Right ventricle myocardium superior (tissue), 1 donor: ENCODE data around the gene HECTD3. TPM values are rescaled to one million over a fixed set of nuclear protein-coding genes. Genes with fewer than 3 reads are reported as not detected.
A peak's percentile ranks its signal among the peaks of the same experiment; 100 is the strongest.
"Not testable (repeated sequence)": the region's sequence is repeated elsewhere in the genome, so short reads cannot be mapped to it uniquely, and the experiment has no call there.

ENCODE experiments used
- ATAC-seq: fragments of 200-7000 bp; cut with Tn5 transposase; one replicate; pipeline ENCODE4 v1.9.1; 2020; ENCODE audit warnings: mild to moderate bottlenecking; ENCODE audit not compliant: poor library complexity
- DNase-seq: peaks from one replicate; pipeline ENCODE4 v3.0.0-alpha.2; 2020
- intact Hi-C: fragments of 100-400 bp; cut with DNase I; formaldehyde crosslinking; loops from one replicate; pipeline ENCODE4 v1.11.2; 2022
- total RNA-seq: library from RNA; stranded (reverse); fragmentation: NEBNext Ultra II Directional; extraction: Animal tissue kit (Norgen Biotek cat#: 25700); gene quantifications from one replicate; pipeline ENCODE4 v1.2.1, GENCODE V29; 2021
- donor health status: DM: no; HTN: yes; CAD: no; lungs with severe emphysema.

The HECTD3 gene
- total RNA-seq, 1 donor from 2014 or later, result 22.3 TPM

GRCh38 chr1:45001576-45001975 is 9.5 kb downstream of the HECTD3 start:
- intact Hi-C loops, ATAC-seq, DNase-seq: not testable (repeated sequence)

DNA sequence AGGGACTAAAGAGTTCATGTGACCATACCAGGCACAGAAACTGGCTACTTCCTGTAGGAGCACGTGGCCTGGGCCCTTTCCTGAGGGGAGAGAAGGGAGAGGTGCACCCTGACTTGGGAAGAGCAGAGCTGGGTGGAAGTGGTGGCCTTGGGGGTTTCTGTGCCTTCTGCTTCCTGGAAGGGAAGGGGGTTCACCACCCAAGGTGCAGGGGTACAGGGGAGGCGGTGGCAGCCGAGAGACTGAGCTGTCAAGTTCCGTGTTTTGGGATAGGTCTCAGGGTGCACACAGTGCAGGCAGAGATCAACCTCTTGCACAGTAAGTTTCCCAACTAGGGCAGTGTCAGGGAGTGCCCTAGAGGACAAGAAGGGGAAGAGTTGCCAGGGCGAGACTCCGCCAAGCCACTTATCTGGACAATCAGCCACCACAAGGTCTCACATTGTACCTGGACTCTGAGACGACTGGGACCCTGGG is 10.1 kb downstream of the HECTD3 start:
- ATAC-seq, result peak; percentile 42

GRCh38 chr1:44999232-44999631 is 11.9 kb downstream of the HECTD3 start:
- intact Hi-C loops, result no loop called here
- DNase-seq, result no peak
- no peak for ATAC-seq

More for the DNA sequence above, 10.1 kb downstream of the HECTD3 start:
- intact Hi-C loops, result no loop called here
- DNase-seq, result no peak

- intact Hi-C loops, result no loop called here
- no peak for ATAC-seq
Observed at GRCh38 chr1:44995467-44996238, 15.5 kb downstream of the HECTD3 start.

GRCh38 chr1:44994309-44994898 is 16.7 kb downstream of the HECTD3 start:
- peak; percentile 63 for ATAC-seq
- intact Hi-C loops, result no loop called here
- DNase-seq, result no peak

More at GRCh38 chr1:44995467-44996238, 15.5 kb downstream of the HECTD3 start:
- DNase-seq, result no peak

DNA sequence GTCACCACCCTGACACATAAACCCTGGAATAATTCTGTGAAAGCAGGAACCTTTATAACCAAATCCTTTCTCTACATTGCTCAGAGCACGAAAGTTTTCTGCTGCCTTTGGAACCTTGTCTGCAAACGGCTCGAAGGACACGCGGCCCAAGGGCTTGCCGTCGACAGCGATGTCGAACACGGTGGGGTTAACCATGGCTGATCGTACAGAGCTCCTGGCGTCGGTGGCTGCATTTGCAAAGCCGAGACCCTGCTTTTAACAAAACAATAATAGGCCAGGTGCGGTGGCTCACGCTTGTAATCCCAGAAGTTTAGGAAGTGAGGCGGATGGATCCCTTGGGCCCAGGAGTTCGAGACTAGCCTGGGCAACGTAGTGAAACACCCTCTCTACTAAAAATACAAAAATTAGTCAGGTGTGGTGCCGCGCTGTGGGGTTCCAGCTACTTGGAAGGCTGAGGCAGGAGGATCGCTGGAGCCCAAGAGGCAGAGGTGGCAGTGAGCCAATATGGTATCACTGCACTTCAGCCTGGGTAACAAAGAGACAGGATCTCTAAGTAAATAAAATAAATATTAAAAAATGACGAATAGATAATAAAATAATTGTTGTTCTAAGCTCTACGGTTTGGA is 22.5 kb downstream of the HECTD3 start:
- intact Hi-C loops, result no loop called here

GRCh38 chr1:44985747-44986359 is 25.3 kb downstream of the HECTD3 start:
- ATAC-seq (peak; percentile 5), DNase-seq (no peak)
- intact Hi-C loops, result no loop called here

More for the DNA sequence above, 22.5 kb downstream of the HECTD3 start:
- no peak for DNase-seq
- ATAC-seq, result no peak

- DNase-seq, intact Hi-C loops, ATAC-seq: not testable (repeated sequence)
Observed at GRCh38 chr1:44977372-44977771, 33.8 kb downstream of the HECTD3 start.

- DNase-seq (no peak), ATAC-seq (no peak)
- intact Hi-C loops, result no loop called here
Observed at GRCh38 chr1:44976252-44976651, 34.9 kb downstream of the HECTD3 start.

DNA sequence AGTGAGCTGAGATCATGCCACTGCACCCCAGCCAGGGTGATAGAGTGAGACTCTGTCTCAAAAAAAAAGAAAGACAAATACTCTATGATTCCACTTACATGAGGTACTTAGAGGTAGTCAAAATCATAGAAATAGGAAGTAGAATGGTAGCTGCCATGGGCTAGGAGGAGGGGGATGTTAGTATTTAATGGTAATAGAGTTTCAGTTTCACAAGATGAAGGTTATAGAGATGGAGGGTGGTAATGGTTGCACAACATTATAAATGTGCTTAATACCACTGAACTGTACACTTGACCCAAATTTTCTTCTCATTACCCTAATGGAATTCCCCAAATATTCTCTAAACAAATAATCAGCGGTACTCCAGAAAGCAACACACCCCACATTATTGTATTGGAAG is 37.5 kb downstream of the HECTD3 start:
- DNase-seq (no peak), ATAC-seq (no peak)
- intact Hi-C loops, result no loop called here

DNA sequence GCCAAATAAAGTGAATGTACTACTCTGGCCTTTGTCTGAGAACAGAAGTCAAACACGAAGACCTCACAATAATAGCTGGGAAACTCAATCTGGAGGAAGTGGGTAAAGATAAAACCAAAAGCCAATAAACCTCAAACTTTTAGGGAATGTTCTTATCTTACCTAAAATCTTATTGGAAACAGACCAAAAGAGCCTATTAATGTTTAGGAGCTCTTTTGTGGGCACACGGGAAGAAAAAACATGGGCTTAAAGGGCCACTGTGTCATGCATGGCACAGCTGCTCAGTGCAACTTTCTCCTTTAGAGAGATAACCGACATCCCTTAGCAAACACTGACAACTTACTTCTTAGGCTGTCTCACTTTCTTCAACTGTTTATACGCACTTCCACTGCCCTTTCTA is 40.8 kb downstream of the HECTD3 start:
- DNase-seq, result no peak
- intact Hi-C loops, result no loop called here
- ATAC-seq, result no peak

GRCh38 chr1:44964396-44964795 is 46.7 kb downstream of the HECTD3 start:
- intact Hi-C loops, result no loop called here
- DNase-seq (no peak), ATAC-seq (no peak)

GRCh38 chr1:44962729-44963128 is 48.4 kb downstream of the HECTD3 start:
- intact Hi-C loops, result no loop called here
- DNase-seq (no peak), ATAC-seq (no peak)

DNA sequence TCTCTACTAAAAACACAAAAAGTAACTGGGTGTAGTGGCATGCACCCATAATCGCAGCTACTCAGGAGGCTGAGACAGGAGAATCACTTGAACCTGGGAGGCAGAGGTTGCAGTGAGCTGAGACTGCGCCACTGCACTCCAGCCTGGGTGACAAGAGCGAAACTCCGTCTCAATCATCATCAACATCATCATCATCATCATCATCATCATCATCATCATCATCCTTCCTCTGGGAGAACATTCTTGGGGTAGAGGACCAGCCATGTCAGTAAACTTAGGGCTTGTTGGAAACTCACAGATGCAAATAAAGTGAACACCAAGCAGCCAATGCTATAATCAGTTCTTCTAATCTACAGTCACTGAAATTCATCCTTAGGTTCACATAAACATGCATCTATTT is 49.1 kb downstream of the HECTD3 start:
- intact Hi-C loops, DNase-seq, ATAC-seq: not testable (repeated sequence)

- DNase-seq, intact Hi-C loops, ATAC-seq: not testable (repeated sequence)
Observed at GRCh38 chr1:44957566-44957965, 53.6 kb downstream of the HECTD3 start.

- intact Hi-C loops, DNase-seq, ATAC-seq: not testable (repeated sequence)
Observed at GRCh38 chr1:44956077-44956476, 55.0 kb downstream of the HECTD3 start.
